HCT116 (cell line): ENCODE measurements around the gene SERINC1.
"Not testable (repeated sequence)": the region's sequence is repeated elsewhere in the genome, so short reads cannot be mapped to it uniquely, and the experiment has no call there.

ENCODE experiments used
- POLR2A ChIP-seq: IDR thresholded peaks from 2 replicates; pipeline ENCODE4 v1.7.0; 2011; ENCODE audit warnings: borderline replicate concordance; ENCODE audit not compliant: insufficient read depth, insufficient read length; ENCODE audit errors: extremely low read depth
- REST ChIP-seq: IDR thresholded peaks from 2 replicates; pipeline ENCODE4 v1.6.1; 2012; ENCODE audit warnings: low read depth

GRCh38 chr6:122505170-122505569, 33.6 kb upstream of the SERINC1 start:
- not testable (repeated sequence) for TF ChIP-seq REST, POLR2A
